GM10248 (cell line): ENCODE measurements around the gene AUTS2.

Experiments used
- CTCF ChIA-PET: fragments of 300-600 bp; sonication (Branson Sonifier 250); formaldehyde crosslinking; extraction: SDS; loops from one replicate; lab custom pipeline; 2021; ENCODE audit warnings: antibody characterized with exemption; lab: Yijun Ruan, JAX
- POLR2A ChIA-PET: fragments of 350-650 bp; sonication (Branson Sonifier 250); formaldehyde crosslinking; extraction: SDS; loops from one replicate; lab custom pipeline; 2020; ENCODE audit warnings: antibody characterized with exemption; lab: Yijun Ruan, JAX
- DNase-seq: peaks from one replicate; pipeline ENCODE4 v3.0.0; 2012; ENCODE audit errors: extremely low spot score
- TF ChIP-seq, protein P1 (sequence below): IDR thresholded peaks from 2 replicates; pipeline ENCODE4 v1.5.1; 2012; ENCODE audit warnings: mild to moderate bottlenecking, low read depth; ENCODE audit errors: extremely low read depth, missing control alignments, control extremely low read depth

Gene AUTS2

DNA sequence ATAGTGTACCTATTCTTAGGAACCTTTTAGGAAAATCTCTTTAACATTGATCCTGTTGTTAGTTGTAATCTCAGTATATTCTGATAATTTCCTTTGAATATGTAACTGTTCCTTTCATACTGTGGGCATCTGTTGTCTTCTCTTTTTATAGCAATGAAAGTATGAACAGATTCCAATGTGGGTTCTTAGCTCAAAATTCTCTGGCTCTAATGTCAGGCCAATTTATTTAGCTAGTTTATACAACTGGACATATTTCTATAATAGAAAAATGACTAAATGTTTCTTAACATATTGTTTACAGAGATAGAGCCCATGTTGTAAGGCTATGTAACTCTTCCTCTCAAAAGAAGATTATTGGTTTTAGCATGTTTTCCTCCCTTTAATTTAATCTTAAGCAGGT is 363.2 kb downstream of the AUTS2 start:
- DNase-seq, result no peak
- CTCF ChIA-PET, result interaction anchor here (1.2 to 2.7 kb wide), 3 partner anchors 7 to 29 kb away, joined by 5 to 15 read pairs (median 5); no protein-coding TSS in a partner anchor
- TF ChIP-seq, protein P1, sequence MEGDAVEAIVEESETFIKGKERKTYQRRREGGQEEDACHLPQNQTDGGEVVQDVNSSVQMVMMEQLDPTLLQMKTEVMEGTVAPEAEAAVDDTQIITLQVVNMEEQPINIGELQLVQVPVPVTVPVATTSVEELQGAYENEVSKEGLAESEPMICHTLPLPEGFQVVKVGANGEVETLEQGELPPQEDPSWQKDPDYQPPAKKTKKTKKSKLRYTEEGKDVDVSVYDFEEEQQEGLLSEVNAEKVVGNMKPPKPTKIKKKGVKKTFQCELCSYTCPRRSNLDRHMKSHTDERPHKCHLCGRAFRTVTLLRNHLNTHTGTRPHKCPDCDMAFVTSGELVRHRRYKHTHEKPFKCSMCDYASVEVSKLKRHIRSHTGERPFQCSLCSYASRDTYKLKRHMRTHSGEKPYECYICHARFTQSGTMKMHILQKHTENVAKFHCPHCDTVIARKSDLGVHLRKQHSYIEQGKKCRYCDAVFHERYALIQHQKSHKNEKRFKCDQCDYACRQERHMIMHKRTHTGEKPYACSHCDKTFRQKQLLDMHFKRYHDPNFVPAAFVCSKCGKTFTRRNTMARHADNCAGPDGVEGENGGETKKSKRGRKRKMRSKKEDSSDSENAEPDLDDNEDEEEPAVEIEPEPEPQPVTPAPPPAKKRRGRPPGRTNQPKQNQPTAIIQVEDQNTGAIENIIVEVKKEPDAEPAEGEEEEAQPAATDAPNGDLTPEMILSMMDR, result no peak
- POLR2A ChIA-PET, result no interaction called here

DNA sequence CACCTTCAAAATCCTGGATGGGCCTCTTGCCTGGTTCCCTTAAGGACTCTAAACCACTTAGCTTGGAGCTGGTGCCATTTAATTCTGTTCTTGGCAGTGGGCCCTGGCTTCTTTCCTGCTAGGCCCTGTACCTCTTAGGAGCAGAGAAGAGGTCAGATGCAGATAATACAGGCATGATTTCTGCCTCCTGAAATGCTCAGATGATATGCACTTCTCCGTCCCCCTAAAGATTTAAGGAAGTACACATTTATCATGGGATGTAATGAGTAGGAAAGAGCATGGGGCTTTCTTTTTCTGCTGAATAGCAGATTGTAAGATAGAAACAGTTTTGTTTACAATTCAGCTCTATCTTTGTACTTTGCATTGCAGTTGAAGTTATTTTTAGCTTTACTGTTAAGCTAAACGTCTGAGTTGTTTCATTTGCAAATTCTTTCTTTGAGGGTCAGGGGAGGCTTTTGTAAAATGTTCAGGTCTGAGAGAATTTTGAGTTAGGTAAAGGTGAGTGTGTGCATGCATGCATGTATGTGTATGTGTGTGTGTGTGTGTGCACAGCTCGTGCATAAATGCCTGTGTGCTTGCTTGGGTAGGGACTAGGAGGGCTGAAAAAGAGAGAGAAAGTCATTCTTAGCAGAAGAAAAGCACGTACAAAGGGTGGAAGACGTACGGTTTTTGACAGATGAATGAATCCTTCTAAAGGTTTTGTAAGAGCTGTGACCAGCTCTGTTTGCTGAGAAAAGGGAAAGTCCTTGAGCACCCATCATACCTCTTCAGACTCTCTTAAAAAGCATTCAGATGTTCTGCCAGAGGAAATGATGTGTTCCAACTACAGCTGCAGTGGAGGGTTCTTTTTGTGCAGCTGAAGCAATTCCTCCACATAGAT is 364.2 kb downstream of the AUTS2 start:
- TF ChIP-seq, protein P1, result no peak
- CTCF ChIA-PET, result interaction anchor here (0.8 to 2.7 kb wide), 6 partner anchors 8 to 30 kb away, joined by 3 to 15 read pairs (median 4); no protein-coding TSS in a partner anchor
- POLR2A ChIA-PET, result interaction anchor here (0.7 kb wide), 1 partner anchor 73 kb away, joined by 5 read pairs; no protein-coding TSS in a partner anchor
- DNase-seq, result no peak

DNA sequence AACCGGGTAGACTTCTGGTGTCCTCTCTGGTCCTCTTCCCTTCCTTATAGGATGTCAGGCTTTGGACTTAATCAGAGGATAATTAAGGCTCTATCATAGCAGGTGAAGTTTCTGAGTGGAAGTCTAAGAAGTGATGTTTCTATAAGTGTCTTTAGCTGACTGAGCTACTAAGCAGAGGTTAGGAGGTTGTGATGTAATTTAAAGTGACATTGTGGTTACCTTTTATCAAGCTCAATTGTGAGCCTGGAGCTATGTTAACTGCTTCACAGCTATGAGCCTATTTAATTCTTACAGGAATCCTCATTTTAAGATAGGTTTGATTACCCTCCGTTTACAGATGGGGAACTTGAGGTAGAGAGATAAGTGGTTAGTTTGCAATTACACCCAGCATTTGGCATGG is 365.1 kb downstream of the AUTS2 start:
- ChIA-PET POLR2A (no interaction called here), CTCF (interaction anchor here (0.7 to 2.7 kb wide), 5 partner anchors 9 to 63 kb away, joined by 3 to 15 read pairs (median 3); no protein-coding TSS in a partner anchor)
- no peak for DNase-seq
- TF ChIP-seq, protein P1, result no peak

DNA sequence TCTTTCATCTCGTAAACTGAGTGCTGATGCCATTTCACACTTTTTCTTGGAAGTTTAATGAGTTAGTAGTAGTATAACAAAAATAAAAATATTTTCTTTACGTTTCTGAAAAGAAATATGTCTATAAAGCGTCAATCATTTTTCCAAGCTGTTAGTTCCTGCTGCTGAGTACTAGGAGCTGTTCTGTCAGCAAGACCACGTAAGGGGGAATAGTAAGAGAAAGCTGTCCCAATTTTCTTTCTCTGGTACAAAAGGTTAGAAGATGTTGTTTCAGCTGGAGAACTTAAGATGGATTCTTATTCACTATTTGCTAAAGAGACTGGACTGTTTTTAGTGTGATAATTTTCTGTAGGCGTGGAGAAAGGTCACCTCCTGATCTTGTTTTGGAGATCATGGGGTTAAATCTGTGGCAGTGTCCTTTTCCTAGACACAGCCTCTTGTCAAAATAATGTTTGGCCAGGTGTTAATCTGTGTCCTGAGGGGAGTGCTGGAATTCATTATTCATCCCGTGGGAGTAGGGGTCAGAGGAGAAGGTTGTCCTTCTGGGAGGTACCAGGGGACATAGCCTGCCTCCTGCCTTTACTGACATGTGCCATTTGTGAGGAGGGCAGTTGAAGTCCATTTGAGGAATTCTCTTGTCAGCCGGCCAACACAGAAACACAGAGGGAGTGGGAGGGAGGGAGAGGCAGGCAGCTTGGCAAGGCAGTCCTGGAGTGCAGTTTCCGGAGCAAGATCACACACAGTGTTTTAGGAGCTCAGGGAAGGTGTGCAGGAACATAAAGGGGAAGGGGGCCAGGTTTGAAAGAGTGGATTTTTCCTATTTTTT is 368.7 kb downstream of the AUTS2 start:
- DNase-seq, result no peak
- TF ChIP-seq, protein P1, result no peak
- CTCF ChIA-PET, result interaction anchor here (1.2 to 2.7 kb wide), 3 partner anchors 13 to 195 kb away, joined by 3 to 7 read pairs (median 4); no protein-coding TSS in a partner anchor
- POLR2A ChIA-PET, result no interaction called here

DNA sequence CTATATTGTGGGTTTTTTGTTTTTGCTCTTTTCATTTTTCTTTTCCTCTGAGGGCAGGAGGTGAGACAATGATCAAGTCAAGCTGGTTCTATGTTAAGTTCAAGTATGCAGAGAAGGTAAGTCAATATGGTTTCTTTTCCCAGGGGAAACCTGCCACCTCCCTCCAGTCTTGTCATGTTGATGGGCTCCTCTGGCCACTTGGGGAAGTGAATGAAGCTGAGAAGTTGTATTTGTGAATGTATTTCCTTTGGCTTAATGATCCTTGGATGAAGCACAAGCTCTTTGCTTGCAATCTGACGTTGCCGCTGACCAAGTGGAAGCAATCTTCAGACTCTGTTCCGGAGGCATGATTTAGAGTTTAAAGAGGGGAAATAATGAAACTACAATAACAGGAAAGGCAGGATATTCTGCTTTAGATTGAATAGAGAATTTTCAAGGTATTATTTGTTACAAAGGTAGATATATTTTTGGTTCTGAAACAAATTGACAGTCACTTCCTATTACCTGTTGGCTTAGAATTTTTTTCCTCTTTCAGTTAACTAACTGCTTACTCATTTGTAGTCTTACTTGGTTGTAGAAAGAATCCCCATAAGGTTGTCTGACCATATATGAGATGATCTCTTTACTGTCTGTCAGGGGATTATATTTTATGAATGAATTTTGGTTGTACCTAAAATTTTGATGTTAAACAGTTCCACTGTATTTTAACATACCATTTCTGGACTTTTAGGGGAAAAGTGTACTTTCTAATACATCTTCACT is 369.6 kb downstream of the AUTS2 start:
- POLR2A ChIA-PET, result no interaction called here
- CTCF ChIA-PET, result interaction anchor here (1.7 kb wide), 1 partner anchor 16 kb away, joined by 4 read pairs; no protein-coding TSS in a partner anchor
- TF ChIP-seq, protein P1, result no peak
- DNase-seq, result no peak
